NCI-H128 (cell line): ENCODE data around the gene PTPN20.

ENCODE experiments used
- DNase-seq: peaks from one replicate; lab custom pipeline; 2025; ENCODE audit not compliant: unreplicated experiment; lab: John Stamatoyannopoulos, UW

The PTPN20 gene

GRCh38 chr10:47019155-47020145 is 108.2 kb downstream of the PTPN20 start:
- no peak for DNase-seq

- no peak for DNase-seq
Observed at GRCh38 chr10:47020471-47020870, 109.2 kb downstream of the PTPN20 start.

- DNase-seq = no peak
Observed at GRCh38 chr10:47021850-47022249, 110.6 kb downstream of the PTPN20 start.

DNA sequence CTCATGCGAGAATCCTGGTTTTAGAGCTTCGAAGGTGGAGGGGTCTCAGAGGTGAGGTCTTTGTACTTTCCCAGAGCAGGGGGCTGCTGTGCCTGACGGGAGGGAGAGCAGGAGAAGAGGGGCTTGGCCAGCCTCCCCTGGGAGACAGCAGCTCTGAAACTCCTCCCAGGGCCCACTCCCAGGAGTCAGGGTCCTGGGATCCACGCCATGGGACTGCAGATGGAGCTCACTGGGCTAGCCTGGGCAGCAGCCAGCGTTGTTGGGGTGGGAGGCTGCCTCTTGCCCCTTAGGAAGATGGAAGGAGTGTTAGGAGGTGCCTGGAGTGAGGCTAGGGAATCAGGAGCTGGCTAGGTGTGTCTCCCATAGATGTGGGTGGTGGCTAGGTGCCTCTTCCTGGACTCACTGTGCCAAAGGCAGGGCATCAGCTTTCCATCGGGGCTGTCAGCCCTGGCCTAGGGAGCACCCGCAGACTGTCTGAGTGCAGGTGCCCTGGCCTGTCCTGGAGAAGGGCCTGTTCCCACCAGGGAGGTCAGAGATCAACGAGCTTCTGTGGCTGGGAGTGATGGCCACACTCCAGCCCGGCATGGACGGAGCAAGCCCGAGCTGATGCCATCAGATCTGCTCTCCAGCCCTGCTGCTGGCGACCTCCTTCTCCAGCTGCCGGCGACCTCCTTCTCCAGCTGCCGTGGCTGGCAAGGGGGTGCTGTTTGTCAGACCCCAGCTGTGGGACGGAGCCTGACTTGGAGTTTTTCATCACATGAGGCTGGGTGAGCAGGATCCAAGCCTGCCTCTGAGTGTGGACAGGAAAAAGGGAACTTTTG is 111.3 kb downstream of the PTPN20 start:
- DNase-seq = no peak

GRCh38 chr10:47023237-47024045 is 112.2 kb downstream of the PTPN20 start:
- DNase-seq = no peak

GRCh38 chr10:47024046-47024322 is 112.8 kb downstream of the PTPN20 start:
- DNase-seq = no peak

GRCh38 chr10:47024399-47025252 is 113.4 kb downstream of the PTPN20 start:
- DNase-seq = peak; percentile 2

DNA sequence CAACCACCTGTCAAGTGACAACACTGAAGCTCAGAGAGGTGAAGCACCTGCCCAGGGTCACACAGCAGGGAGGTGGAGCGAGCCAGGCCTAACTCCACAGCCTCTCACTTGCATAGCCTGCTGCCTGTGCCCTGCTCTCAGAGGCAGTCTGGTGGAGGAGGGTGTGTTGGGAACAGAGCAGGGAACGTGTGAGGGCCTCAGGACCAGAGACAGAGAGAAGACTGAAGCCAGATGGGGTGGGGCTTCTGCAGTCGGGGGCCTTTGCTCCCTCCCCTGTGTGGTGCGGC is 114.0 kb downstream of the PTPN20 start:
- DNase-seq = no peak

DNA sequence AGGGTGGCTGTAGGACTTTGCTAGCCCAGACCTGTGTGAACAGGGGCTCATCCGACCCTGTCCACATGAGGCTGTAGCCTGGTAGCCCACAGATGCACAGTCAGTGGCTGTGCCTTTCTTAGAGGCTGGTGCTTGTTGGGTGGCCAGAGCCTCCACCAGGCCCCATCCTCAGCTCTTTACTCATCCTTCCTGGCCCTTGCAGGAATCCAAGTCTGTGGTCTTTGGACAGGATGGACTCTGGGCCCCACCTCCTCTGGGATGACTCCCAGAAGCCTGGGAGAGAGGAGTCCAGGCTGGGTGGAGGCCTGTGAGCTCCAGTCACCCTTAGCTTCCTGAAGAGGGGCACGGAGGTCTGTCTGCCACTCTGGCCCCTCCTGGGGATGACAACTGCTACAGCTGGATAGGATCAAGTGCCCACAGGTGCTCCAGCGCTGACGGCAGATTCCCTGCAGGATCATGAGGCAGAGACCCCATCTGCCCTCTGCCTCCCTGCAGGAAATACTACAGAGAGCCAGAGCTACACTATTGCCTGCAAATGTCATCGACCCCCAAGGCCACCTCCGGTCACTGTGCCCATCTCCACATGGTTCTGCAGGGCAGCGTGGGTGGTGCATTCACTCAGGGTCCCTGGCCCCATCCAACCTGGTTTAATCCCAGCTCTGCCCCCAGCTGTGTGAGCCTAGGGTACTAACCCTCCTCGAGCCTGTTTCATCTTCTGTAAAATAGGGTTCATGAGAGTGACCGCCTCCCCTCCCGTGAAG is 114.5 kb downstream of the PTPN20 start:
- DNase-seq = no peak

- no peak for DNase-seq
Observed at GRCh38 chr10:47026301-47027107, 115.3 kb downstream of the PTPN20 start.

DNA sequence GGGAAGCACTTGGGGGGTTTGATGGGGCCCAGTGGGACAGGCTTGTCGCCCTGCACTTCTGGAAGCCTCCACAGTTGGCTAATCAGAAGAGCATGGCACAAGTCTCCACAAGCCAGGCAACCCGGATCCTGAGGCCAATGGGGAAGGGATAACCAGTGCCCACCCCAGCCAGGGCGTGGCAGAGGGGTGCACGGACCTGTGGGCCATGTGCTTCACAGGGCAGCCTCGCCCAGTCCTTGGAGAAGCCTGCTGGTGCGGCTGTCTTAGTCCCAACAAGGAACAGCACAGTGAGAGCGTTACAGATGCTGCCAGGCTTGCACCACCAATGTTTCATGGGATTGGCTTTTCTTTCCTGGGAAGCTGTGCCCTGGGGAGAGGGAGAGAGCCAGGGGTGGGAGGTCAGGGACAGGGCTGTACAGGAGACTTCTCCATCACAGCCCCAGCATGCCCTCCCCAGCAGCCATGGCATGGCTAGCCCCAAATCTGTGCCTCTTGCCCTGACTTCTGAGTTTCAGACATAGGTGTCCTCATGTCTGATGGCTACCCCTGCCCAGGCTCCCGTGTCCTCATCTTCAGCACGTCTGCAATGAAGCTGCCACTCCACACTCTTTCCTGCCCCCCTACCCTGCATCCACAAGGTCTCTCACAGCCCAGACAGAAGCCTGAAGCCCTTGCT is 116.0 kb downstream of the PTPN20 start:
- no peak for DNase-seq

DNA sequence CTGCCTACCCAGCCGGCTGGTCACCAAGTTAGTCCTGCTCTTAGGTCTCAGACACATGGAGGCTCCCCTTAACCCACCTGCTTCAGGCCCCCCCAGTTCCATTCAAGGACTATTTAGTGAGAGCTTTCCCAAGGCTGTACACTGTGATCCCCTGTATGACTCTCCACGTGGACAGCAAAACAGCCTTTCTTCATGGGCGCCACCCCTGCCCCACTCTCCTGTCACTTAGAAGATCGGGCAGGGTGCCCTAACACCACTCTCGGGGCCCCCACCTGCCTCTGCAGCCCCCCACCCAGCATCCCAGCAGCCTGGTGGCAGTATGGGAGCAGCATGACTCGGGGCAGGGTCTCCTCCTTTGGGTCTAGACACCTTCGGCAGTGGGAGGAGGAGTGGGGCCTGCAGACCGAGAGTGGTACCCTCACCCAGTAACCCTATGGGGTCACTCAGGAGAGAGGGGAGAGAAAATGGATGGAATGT is 116.6 kb downstream of the PTPN20 start:
- DNase-seq = no peak

DNA sequence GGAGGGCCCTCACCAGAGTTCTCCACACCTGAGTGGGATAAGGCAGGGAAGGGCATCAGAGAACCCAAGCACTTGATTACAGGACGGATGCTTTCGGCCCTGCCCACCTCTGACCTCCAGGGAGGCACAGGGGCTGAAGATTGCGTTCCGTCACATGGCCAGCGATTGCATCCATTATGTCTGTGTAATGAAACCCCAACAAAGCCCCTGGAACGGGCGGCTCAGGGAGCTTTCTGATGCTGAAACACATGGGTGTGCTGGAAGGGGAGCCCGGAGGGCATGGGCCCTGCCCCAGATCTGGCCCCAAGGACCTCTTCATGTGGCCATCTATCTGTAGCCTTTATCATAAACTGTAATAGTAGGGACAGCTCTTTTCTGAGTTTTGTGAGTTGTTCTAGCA is 117.2 kb downstream of the PTPN20 start:
- DNase-seq = no peak

DNA sequence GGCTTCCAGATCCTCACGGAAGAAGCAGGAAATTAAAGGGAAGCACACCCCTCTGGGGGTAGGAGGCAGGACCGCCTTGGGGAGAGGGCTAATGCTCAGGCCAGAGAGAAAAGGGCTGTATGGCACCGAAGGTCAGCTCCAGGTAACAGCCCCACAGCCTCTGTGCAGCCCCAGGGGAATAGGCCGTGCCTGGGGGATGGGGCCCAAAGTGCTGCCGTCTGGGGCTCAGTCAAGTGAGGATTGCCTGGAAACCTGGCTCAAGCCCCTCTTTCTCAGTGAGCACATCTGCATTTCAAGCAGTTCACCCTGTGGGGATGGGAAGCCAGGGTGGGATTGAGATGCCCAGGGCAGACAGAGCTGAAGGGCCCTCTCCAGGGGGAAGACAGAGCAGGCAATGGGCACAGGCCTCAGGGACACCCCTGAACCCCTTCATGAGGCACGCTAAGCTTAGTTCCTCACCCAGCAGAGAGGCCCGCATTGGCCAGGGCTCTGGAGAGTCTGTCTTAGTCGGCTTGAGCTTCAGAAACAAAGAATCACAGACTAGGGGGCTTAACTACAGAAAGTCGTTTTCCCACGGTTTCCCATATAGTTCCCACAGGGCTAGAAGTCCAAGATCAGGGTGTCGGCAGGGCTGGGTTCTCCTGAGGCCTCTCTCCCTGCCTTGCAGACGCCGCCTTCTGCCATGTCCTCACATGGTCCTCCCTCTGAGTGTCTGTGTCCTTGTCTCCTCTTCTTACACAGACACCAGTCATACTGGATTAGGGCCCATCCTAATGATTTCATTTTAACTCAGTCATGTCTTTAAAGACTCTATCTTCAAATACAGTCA is 118.2 kb downstream of the PTPN20 start:
- no peak for DNase-seq

- DNase-seq = no peak
Observed at GRCh38 chr10:47030191-47030703, 119.0 kb downstream of the PTPN20 start.

DNA sequence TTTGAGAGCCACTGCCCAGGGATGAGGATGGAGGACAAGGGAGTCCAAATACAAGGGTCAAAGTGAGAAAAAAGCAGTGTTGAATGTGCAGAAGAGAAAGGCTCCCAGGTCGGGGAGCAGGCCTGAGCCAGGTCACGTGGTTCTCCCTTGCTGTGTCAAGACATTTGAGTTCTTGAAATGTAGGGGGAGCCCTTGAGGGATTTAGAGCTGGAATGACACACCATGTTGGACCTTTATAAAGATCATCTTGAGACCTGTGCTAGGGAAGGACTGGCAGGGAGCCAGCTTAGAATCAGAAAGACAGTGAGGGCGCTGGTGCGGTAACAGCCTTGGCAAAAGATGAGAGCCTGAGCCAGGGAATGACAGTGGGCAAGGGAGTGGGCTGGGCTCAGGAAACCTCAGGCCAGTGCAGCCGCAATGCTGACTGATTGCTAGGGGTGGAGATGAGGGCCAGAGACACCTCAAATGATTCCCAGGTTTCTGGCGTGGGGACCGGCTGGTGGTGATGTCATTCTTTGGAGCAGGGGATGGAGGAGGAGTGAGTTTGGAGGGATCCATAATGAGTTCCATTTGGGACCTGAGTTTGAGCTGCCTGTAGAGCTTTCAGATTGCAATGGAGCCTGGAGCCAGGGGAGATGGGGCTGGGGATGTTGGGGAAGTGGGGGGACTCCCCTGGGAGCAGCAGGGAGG is 120.1 kb downstream of the PTPN20 start:
- DNase-seq = no peak
